GM12874 (cell line): Measurements from ENCODE around the gene CACNA1G.

Experiments used
- CTCF ChIP-seq: IDR thresholded peaks from 2 replicates; pipeline ENCODE4 v1.5.1; 2011; ENCODE audit warnings: low read depth, mild to moderate bottlenecking, control low read depth, low read length, moderate library complexity; ENCODE audit not compliant: insufficient read depth

CACNA1G gene

GRCh38 chr17:50579399-50579798 is 18.9 kb downstream of the CACNA1G start:
- TF ChIP-seq CTCF, result no peak

- no peak for TF ChIP-seq CTCF
These were observed 20.1 kb downstream of the CACNA1G start for GRCh38 chr17:50580646-50581045.

- no peak for TF ChIP-seq CTCF
These were observed 20.8 kb downstream of the CACNA1G start for GRCh38 chr17:50581316-50581715.

- TF ChIP-seq CTCF, result no peak
These were observed 22.2 kb downstream of the CACNA1G start for GRCh38 chr17:50582741-50583140.

GRCh38 chr17:50583641-50584040 is 23.1 kb downstream of the CACNA1G start:
- TF ChIP-seq CTCF, result no peak

- no peak for TF ChIP-seq CTCF
These were observed 23.6 kb downstream of the CACNA1G start for GRCh38 chr17:50584116-50584515.

GRCh38 chr17:50584749-50585148 is 24.2 kb downstream of the CACNA1G start:
- no peak for TF ChIP-seq CTCF

- TF ChIP-seq CTCF, result no peak
These were observed 24.8 kb downstream of the CACNA1G start for GRCh38 chr17:50585346-50585745.
